NCI-H2029 treated with DMSO at 0.1 percent for 48 hours (cell line): Measurements from ENCODE around the gene DHX57.
"Not testable (repeated sequence)": the region's sequence is repeated elsewhere in the genome, so short reads cannot be mapped to it uniquely, and the experiment has no call there.

ENCODE experiments used
- DNase-seq: peaks from one replicate; lab custom pipeline; 2025; lab: John Stamatoyannopoulos, UW

DHX57 gene

DNA sequence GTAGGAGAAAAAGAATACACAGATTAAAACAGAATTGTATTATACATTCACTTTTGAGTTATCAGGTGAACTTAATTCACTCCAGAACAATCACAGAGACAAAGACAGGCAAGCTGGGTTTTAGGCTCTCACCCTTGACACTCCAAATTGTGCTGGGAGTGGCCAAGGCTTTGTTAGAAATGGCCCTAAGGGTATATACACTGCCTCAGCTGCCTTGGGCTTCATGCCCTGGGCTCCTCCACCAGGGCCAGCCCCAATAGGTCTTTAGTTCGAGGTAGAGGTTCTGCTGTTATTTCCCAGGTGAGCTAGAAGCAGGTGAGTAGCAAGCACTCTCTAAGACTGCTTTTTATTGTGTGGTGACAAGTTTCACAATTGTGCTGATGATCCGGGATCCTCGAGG, 77.8 kb downstream of the DHX57 start:
- DNase-seq = no peak

DNA sequence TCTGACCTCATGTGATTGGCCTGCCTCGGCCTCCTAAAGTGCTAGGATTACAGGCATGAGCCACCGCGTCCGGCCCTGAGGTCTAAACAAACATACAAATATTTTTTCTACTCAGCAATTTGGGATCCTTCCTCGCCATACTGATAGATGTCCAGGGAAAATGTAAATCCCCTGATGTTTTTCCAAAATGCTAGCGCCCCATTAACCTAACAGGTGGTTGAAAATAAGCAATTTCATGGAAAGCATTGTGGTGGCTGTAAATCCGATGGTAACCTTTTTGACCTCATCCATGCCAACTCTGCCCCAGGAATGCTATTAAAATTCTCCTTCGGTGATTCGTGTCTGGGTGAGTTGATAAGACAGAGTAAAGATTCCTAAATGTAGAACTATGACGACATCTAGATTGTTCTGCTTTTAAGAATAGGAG, 78.5 kb downstream of the DHX57 start:
- no peak for DNase-seq

DNA sequence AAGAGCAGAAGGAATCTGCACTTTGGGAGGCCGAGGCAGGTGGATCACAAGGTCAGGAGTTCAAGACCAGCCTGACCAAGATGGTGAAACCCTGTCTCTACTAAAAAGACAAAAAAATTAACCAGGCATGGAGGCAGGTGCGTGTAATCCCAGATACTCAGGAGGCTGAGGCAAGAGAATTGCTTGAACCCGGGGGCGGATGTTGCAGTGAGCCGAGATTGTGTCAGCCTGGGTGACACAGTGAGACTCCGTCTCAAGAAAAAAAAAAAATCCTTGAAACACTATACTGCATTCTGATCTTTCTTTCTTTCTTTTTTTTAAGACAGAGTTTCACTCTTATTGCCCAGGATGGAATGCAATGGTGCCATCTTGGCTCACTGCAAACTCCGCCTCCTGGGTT, 80.7 kb downstream of the DHX57 start:
- not testable (repeated sequence) for DNase-seq

DNA sequence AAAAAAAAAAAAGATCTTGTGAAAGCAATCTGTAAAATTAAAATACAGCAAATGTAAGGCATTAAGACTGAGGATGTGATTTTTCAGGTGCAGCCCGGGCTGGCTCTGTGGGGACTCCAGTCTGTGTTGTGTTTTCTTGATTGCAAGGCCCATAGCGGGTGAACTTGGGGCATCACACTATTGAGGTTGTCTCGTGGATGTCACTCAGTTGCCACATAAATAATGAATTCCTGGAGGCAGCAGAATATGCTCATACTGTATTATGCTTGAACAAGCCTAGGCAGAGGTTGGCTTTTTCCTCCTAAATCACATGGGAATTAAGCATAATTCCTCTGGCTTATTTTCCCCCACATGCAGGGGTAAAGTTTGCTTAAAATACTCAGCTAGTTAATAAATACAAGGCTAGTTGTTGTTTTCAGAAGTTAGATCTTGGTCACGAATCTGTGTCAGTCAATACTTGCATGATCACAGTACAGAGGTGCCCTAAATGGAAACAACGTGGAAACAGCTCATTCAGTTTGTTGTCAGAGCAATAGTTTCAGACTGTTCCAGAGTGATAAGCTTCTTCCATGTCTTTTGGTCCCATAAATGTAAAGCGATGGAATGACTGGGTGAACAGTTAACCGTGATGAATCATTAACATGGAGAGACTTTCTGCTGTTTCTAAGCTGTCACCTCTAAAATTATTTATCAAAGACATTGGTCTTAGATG, 81.3 kb downstream of the DHX57 start:
- no peak for DNase-seq

DNA sequence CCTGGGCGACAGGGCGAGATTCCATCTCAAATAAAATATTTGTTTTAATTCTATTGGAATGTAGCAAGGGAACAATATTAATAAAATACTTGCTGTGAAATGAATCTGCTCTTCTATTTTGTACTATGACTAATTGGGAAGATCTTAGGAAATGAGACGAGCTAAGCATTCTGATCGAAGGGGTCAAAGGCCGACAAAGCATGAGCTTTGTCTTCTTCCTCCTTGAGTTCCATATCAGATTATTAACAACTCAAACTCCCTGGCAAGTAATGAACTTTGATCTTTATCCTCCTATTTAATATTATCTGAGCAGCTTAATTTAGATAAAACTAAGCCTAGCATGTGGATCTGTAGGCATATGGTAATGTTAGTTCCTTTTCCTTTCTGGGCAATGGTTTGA, 82.2 kb downstream of the DHX57 start:
- DNase-seq = no peak

DNA sequence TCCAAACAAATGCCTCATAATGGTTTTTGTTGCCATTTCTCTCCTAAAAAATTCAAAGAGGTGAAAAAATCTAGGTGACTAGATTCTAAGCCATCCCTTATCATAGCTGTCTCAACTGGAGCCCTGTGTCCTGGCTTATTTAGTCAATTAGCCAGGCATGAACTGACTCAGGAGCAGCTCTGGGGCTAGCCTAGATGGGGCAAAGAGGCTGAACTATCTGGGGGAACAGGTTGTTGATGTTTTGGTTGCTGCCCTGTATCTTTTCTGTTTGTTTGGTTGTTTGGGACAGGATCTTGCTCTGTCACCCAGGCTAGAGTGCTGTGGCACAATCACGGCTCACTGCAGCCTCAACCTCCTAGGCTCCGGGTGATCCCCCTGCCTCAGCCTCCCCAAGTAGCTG, 83.0 kb downstream of the DHX57 start:
- DNase-seq = no peak

DNA sequence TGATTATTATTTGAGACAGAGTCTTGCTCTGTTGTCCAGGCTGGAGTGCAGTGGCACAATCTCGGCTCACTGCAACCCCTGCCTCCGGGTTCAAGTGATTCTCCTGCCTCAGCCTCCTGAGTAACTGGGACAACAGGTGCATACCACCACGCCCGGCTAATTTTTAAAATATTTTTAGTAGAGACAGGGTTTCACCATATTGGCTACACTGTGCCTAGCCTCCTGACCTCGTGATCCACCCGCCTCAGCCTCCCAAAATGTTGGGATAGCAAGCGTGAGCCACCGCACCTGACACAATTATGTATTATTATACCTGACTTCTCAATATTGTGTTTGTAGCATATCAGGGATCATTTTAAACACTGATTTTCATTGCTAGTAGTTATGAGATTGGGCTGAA, 83.4 kb downstream of the DHX57 start:
- not testable (repeated sequence) for DNase-seq

DNA sequence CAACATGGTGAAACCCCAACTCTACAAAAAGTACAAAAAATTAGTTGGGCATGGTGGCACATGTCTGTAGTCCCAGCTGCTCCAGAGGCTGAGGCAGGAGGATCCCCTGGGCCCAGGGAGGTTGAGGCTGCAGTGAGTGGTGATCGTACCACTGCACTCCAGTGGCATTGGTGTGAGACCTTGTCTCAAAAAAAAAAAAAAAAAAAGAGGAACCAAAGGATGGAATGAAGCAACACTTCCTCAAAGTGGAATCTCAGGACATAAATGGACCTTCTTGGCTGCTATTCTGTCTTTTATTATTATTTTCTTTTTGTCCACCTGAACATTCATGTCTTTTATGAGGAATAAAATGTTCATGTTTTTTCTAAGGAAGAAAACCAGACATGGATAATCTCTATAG, 84.0 kb downstream of the DHX57 start:
- DNase-seq = no peak

DNA sequence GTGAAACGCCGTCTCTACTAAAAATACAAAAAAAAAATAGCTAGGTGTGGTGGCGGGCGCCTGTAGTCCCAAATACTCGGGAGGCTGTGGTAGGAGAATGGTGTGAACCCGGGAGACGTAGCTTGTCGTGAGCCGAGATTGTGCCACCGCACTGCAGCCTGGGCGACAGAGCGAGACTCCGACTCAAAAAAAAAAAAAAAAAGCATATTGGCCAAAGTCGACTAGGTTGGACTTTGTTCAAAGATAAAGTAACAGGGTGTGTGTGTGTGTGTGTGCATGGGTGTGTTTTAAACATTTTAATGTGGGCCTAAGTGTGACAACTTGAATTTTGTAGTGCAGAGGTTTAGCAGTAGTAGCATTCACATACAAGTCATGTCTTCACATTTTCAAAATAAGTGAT, 86.0 kb downstream of the DHX57 start:
- no peak for DNase-seq

DNA sequence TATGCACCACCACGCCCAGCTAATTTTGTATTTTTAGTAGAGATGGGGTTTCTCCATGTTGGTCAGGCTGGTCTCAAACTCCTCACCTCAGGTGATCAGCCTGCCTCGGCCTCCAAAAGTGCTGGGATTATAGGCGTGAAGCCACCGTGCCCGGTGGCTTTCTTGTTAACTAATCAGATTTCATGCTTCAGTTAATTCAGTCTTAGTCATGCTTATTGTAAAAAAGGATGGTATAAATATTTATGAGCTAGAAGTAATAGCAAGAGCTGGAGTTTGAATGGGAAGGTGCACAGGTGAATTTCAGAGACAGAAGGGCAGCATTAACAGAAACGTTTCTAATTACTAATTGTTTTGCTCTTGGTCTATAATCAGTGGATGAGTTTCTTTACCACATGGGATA, 87.4 kb downstream of the DHX57 start:
- no peak for DNase-seq

DNA sequence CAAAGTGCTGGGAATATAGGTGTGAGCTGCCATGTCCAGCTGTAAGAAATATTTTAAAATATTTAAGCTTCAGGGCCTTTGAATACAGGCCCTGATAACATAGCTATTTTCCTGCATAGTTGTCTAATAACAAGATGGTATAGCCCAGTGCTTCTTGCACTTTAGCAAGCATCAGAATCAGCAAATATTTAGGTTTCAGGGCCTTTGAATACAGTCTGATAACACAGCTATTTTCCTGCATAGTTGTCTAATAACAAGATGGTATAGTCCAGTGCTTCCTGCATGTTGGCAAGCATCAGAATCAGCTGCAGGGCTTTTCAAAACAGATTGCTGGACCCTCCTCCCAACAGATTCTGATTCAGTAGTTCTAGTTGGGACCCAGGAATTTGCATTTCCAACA, 92.1 kb downstream of the DHX57 start:
- DNase-seq = no peak

DNA sequence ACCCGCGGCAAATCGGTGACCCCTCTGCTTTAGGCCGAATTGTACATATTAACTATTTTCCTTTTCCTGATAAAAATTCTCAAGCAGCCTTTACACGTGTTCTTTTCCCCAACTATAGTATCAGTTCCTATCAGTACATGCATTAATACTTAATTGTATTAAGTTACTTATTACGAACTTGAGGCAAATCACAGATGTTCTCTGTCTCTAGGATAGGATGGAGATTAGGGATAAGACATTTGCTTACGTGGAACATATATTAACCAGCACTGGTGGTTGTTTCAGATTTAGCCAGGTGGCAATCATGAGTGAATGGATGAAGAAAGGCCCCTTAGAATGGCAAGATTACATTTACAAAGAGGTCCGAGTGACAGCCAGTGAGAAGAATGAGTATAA, 97.0 kb downstream of the DHX57 start:
- DNase-seq = no peak

DNA sequence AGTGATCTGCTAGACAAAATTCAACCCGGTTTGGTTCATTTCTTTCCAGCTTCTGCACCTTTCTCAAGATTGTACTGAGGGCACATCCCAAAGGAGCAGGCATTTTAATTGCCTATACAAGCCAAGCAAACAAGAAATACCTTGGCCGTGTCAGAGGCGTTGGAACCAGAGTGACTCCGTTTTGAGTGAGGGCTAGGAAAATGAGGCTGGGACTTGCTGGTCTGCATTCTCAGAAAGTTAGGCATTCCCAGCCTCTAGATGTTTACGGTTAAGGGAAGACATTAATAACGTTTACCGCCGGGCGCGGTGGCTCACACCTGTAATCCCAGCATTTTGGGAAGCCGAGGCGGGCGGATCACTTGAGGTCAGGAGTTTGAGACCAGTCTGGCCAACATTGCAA, 99.2 kb downstream of the DHX57 start:
- DNase-seq = no peak

DNA sequence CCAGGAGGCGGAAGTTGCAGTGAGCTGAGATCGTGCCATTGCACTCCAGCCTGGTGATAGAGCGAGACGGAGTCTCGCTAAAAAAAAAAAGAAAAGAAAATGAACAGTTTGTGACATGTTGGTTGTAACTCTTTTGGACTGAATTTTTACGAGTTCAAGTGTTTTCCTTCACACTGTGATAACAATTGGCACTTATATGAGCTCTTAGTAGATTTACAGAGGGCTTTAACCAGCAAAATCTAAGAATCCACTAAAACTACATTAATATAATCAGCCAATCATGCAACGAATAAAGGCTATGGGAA, 99.9 kb downstream of the DHX57 start:
- no peak for DNase-seq

DNA sequence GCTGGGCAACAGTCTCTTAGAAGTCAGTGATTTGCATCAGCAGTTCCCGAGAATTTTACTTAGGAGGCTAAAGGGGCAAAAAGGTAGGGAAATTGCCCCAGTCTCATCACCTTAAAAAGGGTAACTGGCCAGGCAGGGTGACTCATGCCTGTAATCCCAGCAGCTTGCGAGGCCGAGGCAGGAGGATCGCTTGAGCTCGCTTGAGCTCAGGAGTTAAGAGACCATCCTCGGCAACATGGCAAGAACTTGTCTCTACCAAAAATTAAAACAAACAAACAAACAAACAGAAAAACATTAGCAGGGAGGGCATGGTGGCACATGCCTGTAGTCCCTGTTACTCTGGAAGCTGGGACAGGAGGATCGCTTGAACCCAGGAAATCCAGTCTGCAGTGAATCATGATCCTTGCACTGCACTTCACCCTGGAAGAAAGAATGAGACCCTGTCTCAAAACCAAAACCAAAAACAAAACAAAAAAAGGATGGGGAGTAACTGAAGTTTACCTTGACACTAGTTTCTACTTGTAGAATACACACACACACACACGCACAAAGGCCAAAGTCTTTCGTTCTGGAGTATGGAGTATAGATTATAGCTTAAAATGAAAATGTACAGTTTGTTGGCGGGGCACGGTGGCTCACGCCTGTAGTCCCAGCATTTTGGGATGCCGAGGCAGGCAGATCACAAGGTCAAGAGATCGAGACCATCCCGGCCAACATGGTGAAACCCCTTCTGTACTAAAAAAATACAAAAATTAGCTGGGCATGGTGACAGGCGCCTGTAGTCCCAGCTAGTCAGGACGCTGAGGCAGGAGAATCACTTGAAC, 100.4 kb downstream of the DHX57 start:
- no peak for DNase-seq

DNA sequence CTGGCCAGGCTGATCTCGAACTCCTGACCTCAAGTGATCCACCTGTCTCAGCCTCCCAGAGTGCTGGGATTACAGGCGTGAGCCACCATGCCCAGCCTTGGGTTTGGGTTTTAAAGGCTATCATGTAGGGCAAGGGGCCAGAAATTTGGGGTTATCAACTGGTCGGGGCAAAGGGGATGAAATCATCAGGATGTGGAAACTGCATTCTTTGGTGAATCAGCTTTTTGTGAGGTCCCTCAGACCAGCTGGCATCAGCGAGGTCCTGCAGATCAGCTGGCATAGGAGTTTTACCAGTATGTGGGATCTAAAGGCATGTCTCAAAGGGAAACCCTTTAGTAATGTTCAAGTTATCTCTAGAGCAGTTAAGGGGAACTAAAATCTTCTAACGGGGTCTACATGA, 104.1 kb downstream of the DHX57 start:
- DNase-seq = no peak

DNA sequence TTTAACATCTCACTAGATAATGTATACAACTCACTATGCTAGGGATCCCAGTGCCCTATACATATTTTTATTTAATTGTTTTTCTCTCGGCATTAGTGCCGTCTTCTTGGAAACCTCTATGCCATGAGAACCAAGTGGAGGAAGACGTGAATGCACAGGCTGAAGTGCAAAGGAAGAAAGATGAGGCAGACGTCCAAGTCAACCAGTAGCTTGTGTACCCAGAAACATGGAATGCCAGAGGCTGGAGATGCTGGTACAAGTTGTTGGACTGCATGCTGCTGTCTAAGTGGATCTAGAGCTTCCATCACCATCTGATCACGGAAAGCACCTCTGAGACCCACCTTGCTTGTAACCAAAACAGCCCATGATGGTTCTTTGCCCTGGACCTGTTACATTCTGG, 110.2 kb downstream of the DHX57 start:
- DNase-seq = no peak

DNA sequence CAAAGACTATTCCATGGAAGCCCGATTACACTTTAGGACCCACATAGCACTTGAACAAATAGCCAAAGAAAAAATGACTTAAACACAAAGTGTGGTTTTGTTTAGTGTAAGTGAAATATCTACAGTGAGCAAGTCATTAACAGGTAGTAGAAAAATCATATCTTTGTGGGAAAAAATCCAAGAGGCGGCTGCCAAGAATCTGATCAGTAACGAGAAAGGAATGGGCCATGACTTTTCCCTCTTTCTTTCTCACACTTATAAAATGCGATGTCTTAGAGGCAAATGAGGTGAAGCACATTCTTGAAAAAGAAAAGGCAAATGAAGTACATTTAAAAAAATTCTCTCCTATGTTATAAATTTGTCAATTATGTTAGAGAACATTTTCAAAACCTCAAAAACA, 110.6 kb downstream of the DHX57 start:
- no peak for DNase-seq

DNA sequence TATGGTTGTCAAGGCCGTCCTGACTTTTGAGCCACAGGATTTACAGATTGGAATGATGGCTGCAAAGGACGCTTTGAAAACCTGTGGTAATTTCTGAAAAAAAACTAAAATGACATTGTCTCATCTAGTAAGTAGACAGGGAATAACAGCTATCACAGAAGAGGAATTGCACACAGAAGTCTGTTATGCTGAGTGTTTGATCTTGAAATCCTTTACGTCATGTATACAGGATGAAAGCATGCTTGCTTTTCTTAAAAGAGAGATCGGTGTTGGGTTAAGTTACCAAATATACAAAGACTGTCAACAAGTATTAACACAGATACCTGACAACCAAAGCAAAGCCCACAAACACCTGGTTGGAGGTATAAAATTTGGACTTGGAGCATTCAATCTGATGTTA, 112.0 kb downstream of the DHX57 start:
- DNase-seq = no peak

DNA sequence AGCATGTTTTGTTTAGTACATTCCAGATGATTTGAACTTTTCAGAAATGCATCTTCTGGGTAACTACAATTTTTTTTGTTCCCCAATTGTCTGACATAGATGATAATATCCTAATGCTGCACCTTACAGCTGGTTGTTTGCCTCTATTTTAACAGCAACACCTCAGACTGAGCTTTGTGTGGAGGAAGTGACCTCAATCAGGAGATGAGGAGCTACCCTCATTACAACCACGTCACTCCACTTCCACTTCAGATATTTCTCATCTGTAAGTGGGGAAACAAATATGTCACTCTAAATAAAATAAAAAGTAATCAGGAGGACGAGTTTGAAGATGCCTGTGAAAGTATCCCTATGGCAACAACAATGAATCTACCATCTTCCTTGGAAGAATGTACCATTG, 112.5 kb downstream of the DHX57 start:
- DNase-seq = no peak

DNA sequence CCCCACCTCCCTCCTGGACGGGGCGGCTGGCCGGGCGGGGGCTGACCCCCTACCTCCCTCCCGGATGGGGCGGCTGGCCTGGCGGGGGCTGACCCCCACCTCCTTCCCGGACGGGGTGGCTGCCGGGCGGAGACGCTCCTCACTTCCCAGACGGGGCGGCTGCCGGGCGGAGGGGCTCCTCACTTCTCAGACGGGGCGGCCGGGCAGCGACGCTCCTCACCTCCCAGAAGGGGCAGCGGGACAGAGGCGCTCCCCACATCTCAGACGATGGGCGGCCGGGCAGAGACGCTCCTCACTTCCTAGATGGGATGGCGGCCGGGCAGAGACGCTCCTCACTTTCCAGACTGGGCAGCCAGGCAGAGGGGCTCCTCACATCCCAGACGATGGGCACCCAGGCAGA, 119.8 kb downstream of the DHX57 start:
- DNase-seq = not testable (repeated sequence)

DNA sequence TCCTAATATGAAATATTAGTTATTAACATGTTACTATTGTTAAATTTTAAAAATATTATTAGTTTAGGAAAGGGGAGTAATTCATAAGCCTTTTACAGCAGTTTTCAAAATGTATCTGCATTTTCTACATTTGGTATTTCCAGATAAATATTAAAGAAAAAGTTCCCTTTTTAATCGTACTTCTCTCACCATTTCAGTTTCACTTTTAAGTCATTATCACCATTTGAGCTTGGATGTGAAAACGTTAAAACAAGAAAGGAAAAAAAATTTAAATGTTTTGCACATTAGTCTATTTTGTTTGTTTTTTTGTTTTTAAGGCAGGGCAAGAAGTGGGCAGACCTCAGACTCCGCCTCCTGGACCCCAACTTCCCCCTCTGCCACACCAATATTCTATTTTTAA, 121.2 kb downstream of the DHX57 start:
- DNase-seq = no peak

DNA sequence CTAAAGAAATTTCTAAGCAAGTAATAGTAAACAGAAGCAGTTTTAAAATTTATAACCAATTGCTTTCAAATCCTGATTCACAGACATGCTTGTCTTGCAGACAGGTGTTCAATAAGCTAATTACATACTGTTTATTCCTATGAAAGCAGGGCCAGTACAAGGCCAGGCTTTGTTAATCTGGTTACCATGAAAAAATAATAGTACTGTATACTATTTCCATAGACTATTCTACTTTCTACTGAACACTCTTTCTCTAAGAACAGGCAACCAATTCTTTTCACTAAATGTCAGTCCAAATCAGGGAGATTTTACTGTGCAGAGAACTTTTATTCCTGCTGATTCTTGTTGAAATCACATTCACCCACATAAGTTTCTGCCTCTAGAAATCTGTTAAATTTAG, 121.7 kb downstream of the DHX57 start:
- no peak for DNase-seq
